GM19463 (cell line): ENCODE measurements around the gene RRBP1.

Experiments used
- ATAC-seq: cut with Tn5 transposase; IDR thresholded peaks from one replicate; pipeline ENCODE4 v1.9.1; 2021; ENCODE audit warnings: mild to moderate bottlenecking, moderate library complexity; ENCODE audit not compliant: unreplicated experiment

The RRBP1 gene

DNA sequence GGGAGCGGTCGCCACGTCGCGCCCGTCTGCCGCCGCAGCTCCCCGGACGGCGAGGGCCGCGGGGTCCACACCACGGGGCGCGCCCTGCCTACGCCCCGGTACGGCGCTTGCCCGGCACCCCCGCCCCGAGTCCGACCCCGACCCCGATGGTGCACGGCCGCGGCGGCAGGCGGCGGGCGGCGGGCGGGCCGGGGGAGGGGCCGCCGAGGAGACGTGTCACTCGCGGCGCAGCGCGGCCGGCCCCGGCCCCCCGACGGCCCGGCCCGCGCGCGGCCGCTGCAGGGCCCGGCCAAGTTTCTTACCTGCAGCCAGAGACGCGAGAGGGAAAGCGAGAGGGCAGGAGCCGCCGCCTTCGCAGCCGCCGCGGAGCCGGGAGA, 328 bp downstream of the RRBP1 start:
- peak; percentile 3 for ATAC-seq

DNA sequence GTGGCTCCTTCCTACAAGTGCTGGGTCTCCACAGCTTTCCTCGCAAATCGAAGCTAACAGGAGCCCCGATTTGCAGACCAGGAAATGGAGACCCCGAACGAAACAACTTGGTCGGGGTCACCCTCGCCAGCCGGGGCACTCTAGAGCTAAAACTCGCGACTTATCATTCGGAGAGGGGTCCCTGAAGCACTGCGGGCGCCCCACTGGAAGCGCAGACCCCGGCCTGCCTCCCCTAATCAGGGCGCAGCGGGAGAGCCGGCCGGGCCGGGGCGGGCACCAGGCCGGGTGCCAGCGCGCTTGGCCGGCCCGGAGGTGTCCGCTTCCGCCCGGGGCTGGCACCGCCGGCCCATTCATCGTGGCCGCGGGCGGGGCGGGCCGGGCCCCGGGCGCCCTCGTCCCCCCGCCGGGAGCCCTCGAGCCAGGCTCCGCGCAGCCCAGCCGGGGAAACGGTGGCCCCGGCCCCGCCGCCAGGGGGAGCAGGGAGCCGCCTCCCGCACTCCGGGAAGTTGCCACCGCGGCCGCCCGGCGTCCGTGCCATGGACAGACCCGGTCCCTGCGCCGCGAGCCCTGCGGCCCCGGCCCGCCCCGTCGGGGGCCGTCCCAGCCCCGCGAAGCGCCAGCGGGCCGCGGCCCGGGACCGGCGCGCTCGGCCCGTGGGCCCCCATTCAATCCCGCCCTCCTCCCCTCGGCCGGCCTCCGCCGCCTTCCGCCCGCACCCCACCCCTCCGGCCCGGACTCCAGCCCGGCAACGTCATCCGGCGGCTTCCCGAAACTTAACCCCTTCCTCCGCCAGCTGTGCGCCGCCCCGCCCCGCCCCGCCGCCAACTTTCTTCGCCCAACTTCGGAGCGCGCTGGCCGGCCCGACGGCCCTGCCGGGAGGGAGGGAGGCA, 961 bp downstream of the RRBP1 start:
- peak; percentile 36 for ATAC-seq

DNA sequence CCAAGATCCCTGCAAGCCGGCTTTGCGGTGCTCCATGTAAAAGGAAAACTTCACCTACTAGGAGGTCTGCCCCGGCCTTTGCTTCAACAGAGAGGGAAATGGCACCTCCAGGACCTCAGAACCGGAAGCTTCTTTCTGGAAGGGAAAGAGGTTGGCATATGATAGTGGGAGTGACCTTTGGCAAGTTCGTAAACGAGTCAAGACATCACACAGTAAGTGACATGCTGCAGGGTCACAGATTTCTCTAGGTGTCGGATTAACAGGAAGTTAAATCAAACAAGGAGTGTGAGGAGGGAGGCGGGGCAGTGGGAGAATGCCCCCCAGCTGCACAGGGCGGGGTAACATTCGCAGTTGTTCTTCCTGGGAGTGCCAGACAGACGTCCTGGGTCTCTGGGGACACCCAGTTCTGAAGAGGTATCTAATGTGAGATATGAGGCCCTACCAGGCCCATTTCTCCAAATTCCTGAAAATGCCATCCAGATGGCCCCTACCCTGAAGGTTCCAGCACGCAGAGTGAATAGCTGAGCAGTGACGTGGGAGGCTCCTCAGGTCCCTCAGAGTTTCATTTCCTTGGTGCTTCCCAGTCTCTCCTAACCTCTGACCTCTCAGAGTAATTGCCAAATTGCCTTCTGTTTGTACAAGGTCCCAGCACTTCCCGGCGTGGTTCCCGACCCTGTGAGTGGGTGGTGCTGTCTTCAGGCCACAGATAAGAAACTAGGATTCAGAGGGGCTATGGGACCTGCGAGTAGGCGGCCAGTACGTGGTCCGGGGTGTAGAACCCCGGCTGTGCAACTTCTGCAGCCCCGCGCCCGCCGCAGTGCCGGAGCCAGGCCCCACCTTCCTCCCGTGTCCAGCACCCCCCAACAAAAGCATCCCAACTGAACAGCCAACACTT, 1.9 kb downstream of the RRBP1 start:
- ATAC-seq, result no peak

DNA sequence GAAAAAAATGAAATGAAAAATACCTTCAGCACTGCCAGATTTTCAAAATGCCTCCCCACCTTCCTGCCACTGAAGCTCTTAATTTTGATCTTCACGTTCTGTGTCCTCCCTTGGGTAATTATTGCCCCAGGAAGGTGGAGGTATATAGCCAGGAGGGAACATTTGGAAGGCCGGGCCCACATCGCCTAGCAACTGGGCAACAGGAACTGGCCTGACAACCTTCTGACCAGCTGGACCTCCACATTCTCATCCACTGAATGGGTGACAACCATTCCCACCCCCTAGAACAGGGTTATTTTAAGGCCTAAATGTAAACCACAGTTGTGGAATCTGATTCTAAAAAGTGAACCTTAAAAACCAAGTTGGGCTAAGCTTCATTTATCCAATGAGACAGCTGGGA, 3.2 kb downstream of the RRBP1 start:
- ATAC-seq, result no peak

DNA sequence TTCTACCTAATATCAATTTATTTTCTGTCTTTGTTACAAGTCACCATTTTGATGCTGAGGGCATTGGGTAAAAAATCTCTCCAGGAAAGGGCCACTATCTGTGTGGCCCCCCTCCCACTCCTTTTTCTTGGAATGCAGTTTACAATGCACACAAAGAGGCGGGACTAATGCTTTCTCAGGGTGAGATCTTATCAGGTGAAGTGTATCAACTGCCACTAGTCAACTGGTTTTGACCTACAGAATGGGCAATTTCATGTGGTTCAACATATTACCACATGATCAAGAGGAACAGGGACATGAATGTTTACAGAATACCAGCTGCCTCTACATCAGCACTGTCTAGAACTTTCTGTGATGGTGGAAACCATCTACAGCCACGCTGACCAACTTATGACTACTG, 3.7 kb downstream of the RRBP1 start:
- ATAC-seq, result no peak

- ATAC-seq, result no peak
These were observed 5.1 kb downstream of the RRBP1 start for GRCh38 chr20:17676942-17677341.

DNA sequence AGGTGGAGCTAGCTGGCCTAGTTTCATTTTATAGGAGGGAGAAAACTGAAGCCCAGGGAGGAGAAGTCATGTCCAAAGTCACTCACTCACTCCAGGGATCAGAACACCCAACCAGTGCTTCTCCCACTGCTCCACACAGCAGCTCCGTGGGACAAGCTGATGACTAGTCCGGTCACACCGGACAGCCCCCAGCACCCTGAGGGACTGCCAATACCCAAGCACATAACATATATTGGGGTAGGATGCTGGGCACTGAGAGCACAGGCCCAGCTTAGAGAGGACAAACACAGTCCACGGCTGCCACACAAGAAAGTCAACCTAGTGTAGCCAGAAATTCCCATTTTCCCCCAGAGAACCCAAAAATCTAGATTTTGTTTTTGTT, 5.7 kb downstream of the RRBP1 start:
- no peak for ATAC-seq

- no peak for ATAC-seq
These were observed 6.3 kb downstream of the RRBP1 start for GRCh38 chr20:17675519-17676377.

GRCh38 chr20:17674722-17675518, 7.1 kb downstream of the RRBP1 start:
- ATAC-seq, result no peak

DNA sequence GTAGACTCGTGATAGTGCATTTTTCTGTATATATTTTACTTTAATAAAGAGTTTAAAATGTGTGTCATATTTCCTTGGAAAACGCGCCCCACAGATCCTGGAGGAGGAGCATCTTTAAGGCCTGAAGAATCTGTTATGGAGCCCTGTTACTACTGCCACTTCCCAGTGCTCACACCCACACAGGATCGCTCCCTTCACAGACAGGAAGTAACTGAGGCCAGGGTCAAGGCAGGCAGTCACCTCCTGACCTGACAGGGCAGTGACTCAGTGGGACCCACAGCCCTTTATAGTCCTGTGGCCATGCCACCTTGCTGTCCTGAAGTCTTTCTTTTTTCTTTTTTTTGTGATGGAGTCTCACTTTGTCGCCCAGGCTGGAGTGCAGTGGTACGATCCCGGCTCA, 9.0 kb downstream of the RRBP1 start:
- ATAC-seq, result no peak

- ATAC-seq, result no peak
These were observed 10.5 kb downstream of the RRBP1 start for GRCh38 chr20:17671565-17671964.

GRCh38 chr20:17671011-17671410, 11.0 kb downstream of the RRBP1 start:
- no peak for ATAC-seq

DNA sequence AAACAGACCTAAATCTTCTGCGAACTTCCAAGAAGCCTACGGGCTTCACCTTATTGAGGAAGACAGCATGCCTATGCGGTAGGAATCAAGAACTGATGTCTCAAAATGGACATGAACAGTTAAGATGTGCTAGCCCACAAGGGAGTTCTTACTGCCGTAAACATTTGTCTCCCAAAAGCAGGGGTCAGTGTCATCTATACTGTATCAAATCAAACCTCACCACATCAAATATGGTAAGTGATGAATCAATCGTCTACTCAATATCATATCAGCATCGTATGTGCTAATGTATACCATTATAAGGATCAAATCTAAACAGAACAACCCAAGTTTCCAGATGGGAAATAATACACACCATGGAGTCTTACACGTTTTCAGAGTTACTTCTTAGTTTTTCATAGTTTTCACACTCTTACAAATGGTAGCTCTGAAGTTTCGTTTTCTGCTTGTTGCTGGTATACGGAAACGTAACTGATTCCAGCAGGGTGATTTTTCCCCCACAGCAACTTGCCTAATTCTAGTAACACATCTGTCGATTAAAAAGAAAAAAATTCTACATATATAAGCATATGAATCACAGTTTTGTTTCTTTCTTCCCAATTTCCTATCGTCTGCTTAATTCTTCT, 12.6 kb downstream of the RRBP1 start:
- ATAC-seq, result no peak

GRCh38 chr20:17668432-17668831, 13.6 kb downstream of the RRBP1 start:
- no peak for ATAC-seq

GRCh38 chr20:17667445-17667844, 14.6 kb downstream of the RRBP1 start:
- ATAC-seq, result no peak

DNA sequence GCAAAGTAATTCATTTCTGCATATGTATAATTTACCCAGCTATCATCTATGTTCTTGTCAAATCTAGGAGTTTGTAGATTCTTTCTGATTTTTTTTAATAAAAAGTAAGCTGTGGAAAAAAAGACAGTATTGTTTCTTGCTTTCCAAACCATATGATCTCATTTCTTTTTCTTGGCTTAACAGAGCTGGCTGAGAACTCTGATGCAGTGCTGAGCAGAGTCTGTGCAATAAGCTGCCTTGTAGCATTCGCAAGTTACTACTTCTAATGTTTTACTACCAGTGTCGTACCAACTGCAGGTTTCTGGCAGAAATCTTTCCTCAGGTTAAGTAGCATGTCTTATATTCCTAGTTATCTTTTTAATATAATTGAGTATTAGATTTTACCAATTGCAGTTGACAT, 15.6 kb downstream of the RRBP1 start:
- no peak for ATAC-seq

GRCh38 chr20:17665756-17666155, 16.3 kb downstream of the RRBP1 start:
- ATAC-seq, result no peak

GRCh38 chr20:17664025-17664633, 17.9 kb downstream of the RRBP1 start:
- ATAC-seq, result no peak

- no peak for ATAC-seq
These were observed 18.6 kb downstream of the RRBP1 start for GRCh38 chr20:17663486-17663885.
